HCT116 (cell line): ENCODE results near the gene TMEM243. TPM values are rescaled to one million over a fixed set of nuclear protein-coding genes. Genes with fewer than 3 reads are reported as not detected.

Experiments used
- ATAC-seq: fragments of 200-7000 bp; cut with Tn5 transposase; 2 replicates; pipeline ENCODE4 v1.9.1; 2020; ENCODE audit warnings: mild to moderate bottlenecking, moderate library complexity
- BruUV-seq: library from RNA; stranded (reverse); fragments of 400-500 nt; replicated peaks from 2 replicates; lab custom pipeline; 2021; lab: Mats Ljungman, UMichigan
- CTCF ChIA-PET: fragments of 300-600 bp; sonication (Branson Sonifier 250); formaldehyde crosslinking; loops from one replicate; lab custom pipeline; 2021; ENCODE audit warnings: antibody characterized with exemption; lab: Charles Lee
- POLR2A ChIA-PET: fragments of 300-600, 350-600 bp; sonication (Branson Sonifier 250); formaldehyde crosslinking; loops from one replicate; lab custom pipeline; 2021; ENCODE audit warnings: antibody characterized with exemption; lab: Charles Lee
- RAD21 ChIA-PET, 2 experiments: fragments of 300-600 bp; sonication (Branson Sonifier 250); formaldehyde crosslinking; loops; one replicate each; lab custom pipeline; 2023; ENCODE audit warnings: low total read pairs in 2 of 2; ENCODE audit not compliant: uncharacterized antibody in 2 of 2, unreplicated experiment in 2 of 2, low non-redundant PET in 1 of 2; lab: Charles Lee
- DNase-seq: peaks from one replicate; pipeline ENCODE4 v3.0.0-alpha.2; 2010; ENCODE audit warnings: low read depth, low spot score
- H2AFZ ChIP-seq: fragments of 200-600 bp; shearing (Covaris generic), sonication (generic); 2 replicates; pipeline ENCODE4 v1.6.1; 2017; ENCODE audit warnings: low read depth, mixed run types, mixed read lengths, antibody characterized with exemption, low read length; ENCODE audit not compliant: poor library complexity, severe bottlenecking
- H3K27ac ChIP-seq: 2 replicates; pipeline ENCODE4 v1.5.1; 2012; ENCODE audit warnings: low read depth, low read length
- H3K27me3 ChIP-seq: fragments of 200-600 bp; sonication (generic); 2 replicates; pipeline ENCODE4 v1.6.1; 2016; ENCODE audit warnings: mixed run types, low read length, mixed read lengths; ENCODE audit not compliant: insufficient read depth
- H3K36me3 ChIP-seq, 2 experiments: fragments of 200-500 bp in 1 of 2; fragments of 200-600 bp in 1 of 2; sonication (Bioruptor generic) in 1 of 2; sonication (generic) in 1 of 2; 2 replicates each; pipeline versions ENCODE4 v1.5.1 to v1.6.1; 2014 to 2016; ENCODE audit warnings: low read length in 2 of 2, inconsistent platforms in 1 of 2, mixed read lengths in 1 of 2, mixed run types in 1 of 2; ENCODE audit not compliant: insufficient read depth in 2 of 2, control insufficient read depth in 1 of 2
- H3K4me1 ChIP-seq, 2 experiments: fragments of 200-600 bp in 1 of 2; sonication (generic) in 1 of 2; 2 replicates each; pipeline versions ENCODE4 v1.5.1 to v1.6.1; 2012 to 2017; ENCODE audit warnings: low read length in 2 of 2, inconsistent platforms in 1 of 2, mild to moderate bottlenecking in 1 of 2, mixed read lengths in 1 of 2, mixed run types in 1 of 2, moderate library complexity in 1 of 2; ENCODE audit not compliant: insufficient read depth in 2 of 2, control insufficient read depth in 1 of 2
- H3K4me2 ChIP-seq: fragments of 200-600 bp; sonication (generic); 2 replicates; pipeline ENCODE4 v1.6.1; 2017; ENCODE audit warnings: mixed run types, low read length, mixed read lengths
- H3K4me3 ChIP-seq, 2 experiments: fragments of 200-600 bp in 1 of 2; sonication (generic) in 1 of 2; replicated peaks in 1 of 2; 2 replicates each; pipeline ENCODE4 v1.5.1; 2011 to 2016; ENCODE audit warnings: low read length in 2 of 2, control low read depth in 1 of 2, low read depth in 1 of 2, mild to moderate bottlenecking in 1 of 2, mixed read lengths in 1 of 2, mixed run types in 1 of 2
- H3K79me2 ChIP-seq: fragments of 200-600 bp; sonication (generic); 2 replicates; pipeline ENCODE4 v1.6.1; 2017; ENCODE audit warnings: mild to moderate bottlenecking, mixed run types, low read length, moderate library complexity, mixed read lengths; ENCODE audit not compliant: insufficient read depth
- H3K9ac ChIP-seq: fragments of 200-600 bp; sonication (generic); 2 replicates; pipeline ENCODE4 v1.6.1; 2016; ENCODE audit warnings: low read length, mixed read lengths
- H3K9me2 ChIP-seq: fragments of 200-600 bp; sonication (generic), shearing (Covaris generic); 2 replicates; pipeline ENCODE4 v1.6.1; 2017; ENCODE audit warnings: mixed run types, mild to moderate bottlenecking, moderate library complexity; ENCODE audit not compliant: insufficient read depth
- H3K9me3 ChIP-seq, 2 experiments: fragments of 200-500 bp in 1 of 2; fragments of 200-600 bp in 1 of 2; sonication (Bioruptor generic) in 1 of 2; sonication (generic) in 1 of 2; 2 replicates each; pipeline ENCODE4 v1.6.1; 2014 to 2017; ENCODE audit warnings: low read length in 2 of 2, mixed read lengths in 2 of 2, inconsistent platforms in 1 of 2, low read depth in 1 of 2, mild to moderate bottlenecking in 1 of 2, mixed run types in 1 of 2, moderate library complexity in 1 of 2; ENCODE audit not compliant: control insufficient read depth in 1 of 2, insufficient read depth in 1 of 2
- H4K20me1 ChIP-seq: fragments of 200-600 bp; sonication (generic), shearing (Covaris generic); 2 replicates; pipeline ENCODE4 v1.6.1; 2017; ENCODE audit warnings: mixed run types, mild to moderate bottlenecking, moderate library complexity; ENCODE audit not compliant: insufficient read depth
- CBX3 ChIP-seq: IDR thresholded peaks from 2 replicates; pipeline ENCODE4 v1.6.1; 2012; ENCODE audit warnings: low read depth
- CEBPB ChIP-seq: IDR thresholded peaks from 2 replicates; pipeline ENCODE4 v1.6.1; 2012; ENCODE audit warnings: low read depth
- EZH2phosphoT487 ChIP-seq: fragments of 200-600 bp; IDR thresholded peaks from 2 replicates; pipeline ENCODE4 v1.6.1; 2018; ENCODE audit warnings: antibody characterized with exemption, borderline replicate concordance
- JUND ChIP-seq: IDR thresholded peaks from 2 replicates; pipeline ENCODE4 v1.6.1; 2012
- SIN3A ChIP-seq: IDR thresholded peaks from 2 replicates; pipeline ENCODE4 v1.6.1; 2012; ENCODE audit warnings: low read depth
- SRF ChIP-seq: IDR thresholded peaks from 2 replicates; pipeline ENCODE4 v1.6.1; 2012; ENCODE audit warnings: low read depth
- ZFX ChIP-seq: fragments of 450-650 bp; IDR thresholded peaks from 2 replicates; pipeline ENCODE4 v1.6.1; 2017
- ZNF274 ChIP-seq: fragments of 200-500 bp; sonication (Bioruptor generic); IDR thresholded peaks from 2 replicates; pipeline ENCODE4 v1.6.1; 2014; ENCODE audit warnings: mild to moderate bottlenecking, low read depth, low read length, inconsistent platforms
- intact Hi-C: fragments of 100-400 bp; cut with micrococcal nuclease; formaldehyde crosslinking; loops from 2 replicates; pipeline ENCODE4 v1.10.0; 2022
- total RNA-seq: library from RNA; stranded (reverse); gene quantifications from one replicate; pipeline ENCODE4 v1.2.1, GENCODE V29; 2021; ENCODE audit not compliant: unreplicated experiment
- TF ChIP-seq, protein P1 (sequence below): IDR thresholded peaks from 2 replicates; pipeline ENCODE4 v1.6.1; 2012
- TF ChIP-seq, protein P2 (sequence below): IDR thresholded peaks from 2 replicates; pipeline ENCODE4 v1.6.1; 2011; ENCODE audit warnings: mild to moderate bottlenecking, low read length, moderate library complexity; ENCODE audit not compliant: insufficient replicate concordance; ENCODE audit errors: extremely low read depth

The TMEM243 gene
- total RNA-seq, 1 experiment from 2014 or later = 23.3 TPM

DNA sequence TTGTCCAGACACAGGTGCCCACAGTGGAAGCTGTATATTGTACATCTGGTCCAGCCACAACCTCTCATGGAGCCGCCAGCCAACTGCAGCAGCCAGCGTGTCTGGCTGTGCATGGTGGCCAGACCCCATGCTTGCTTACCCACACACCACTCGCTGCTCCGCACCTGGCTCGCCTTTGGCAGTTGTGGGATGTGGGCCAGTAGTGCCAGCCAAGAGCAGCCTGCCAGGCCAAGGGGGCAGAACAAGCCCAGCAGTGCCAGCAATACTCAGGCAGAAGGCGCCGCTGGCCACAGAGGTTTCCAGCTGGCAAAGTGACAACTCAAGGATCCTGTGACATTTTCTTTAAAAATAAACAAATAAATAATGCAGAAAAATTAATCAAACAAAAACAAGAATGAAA, 11.7 kb upstream of the TMEM243 start:
- H3K27ac ChIP-seq = no peak overlapping the region
- intact Hi-C loops = loop anchor here (10.0 kb wide), 1 partner anchor 196 kb away; no protein-coding TSS in a partner anchor
- no TSS peak for BruUV-seq
- no peaks in the 10 kb centered on the region for H4K20me1 ChIP-seq
- ChIA-PET POLR2A (no interaction called here), CTCF (interaction anchor here (0.7 kb wide), 1 partner anchor 11 kb away, joined by 4 read pairs; the partner anchor contains the start of gene TMEM243), RAD21 (no interaction called here)
- no peaks in the 10 kb centered on the region for H3K36me3 ChIP-seq
- ATAC-seq (no peak), DNase-seq (no peak)
- H3K9me3 ChIP-seq = no peaks in the 10 kb centered on the region
- no peak overlapping the region for H2AFZ ChIP-seq
- H3K4me2 ChIP-seq = no peak overlapping the region
- H3K9ac ChIP-seq = no peak overlapping the region
- H3K4me3 ChIP-seq = no peak overlapping the region
- H3K4me1 ChIP-seq = no peaks in the 10 kb centered on the region
- no peaks in the 10 kb centered on the region for H3K27me3 ChIP-seq
- TF ChIP-seq, protein P1, sequence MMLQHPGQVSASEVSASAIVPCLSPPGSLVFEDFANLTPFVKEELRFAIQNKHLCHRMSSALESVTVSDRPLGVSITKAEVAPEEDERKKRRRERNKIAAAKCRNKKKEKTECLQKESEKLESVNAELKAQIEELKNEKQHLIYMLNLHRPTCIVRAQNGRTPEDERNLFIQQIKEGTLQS = no peak
- no peak for TF ChIP-seq ZFX
- TF ChIP-seq CBX3 = no peak
- H3K79me2 ChIP-seq = no peaks in the 10 kb centered on the region
- no peaks in the 10 kb centered on the region for H3K9me2 ChIP-seq

DNA sequence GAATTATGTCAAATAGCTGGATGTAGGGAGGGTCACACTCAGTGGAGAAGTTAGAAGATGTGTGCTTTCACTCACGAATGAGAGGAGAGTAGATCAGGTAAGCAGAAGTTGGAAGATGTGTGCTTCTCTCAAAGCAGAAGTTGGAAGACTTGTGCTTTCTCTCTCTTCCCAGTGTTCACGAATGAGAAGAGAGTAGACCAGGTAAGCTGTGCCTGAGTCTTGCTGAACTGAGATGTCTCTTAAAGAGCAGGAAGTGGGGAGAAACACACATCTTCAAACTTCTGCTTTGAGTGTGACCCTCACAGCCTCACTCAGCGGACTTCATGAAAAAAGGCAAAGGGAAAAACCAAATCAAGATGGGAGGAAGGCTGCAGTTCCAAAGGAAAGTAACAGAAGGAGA, 7.0 kb upstream of the TMEM243 start:
- POLR2A ChIA-PET = no interaction called here

More for the DNA sequence above, 7.0 kb upstream of the TMEM243 start:
- H3K4me2 ChIP-seq = no peak overlapping the region
- ATAC-seq = no peak
- H4K20me1 ChIP-seq = no peaks in the 10 kb centered on the region
- intact Hi-C loops = no loop called here
- no peaks in the 10 kb centered on the region for H3K36me3 ChIP-seq
- BruUV-seq = no TSS peak
- no peaks in the 10 kb centered on the region for H3K27me3 ChIP-seq
- H3K4me3 ChIP-seq = no peak overlapping the region
- TF ChIP-seq CEBPB = no peak
- TF ChIP-seq, protein P2, sequence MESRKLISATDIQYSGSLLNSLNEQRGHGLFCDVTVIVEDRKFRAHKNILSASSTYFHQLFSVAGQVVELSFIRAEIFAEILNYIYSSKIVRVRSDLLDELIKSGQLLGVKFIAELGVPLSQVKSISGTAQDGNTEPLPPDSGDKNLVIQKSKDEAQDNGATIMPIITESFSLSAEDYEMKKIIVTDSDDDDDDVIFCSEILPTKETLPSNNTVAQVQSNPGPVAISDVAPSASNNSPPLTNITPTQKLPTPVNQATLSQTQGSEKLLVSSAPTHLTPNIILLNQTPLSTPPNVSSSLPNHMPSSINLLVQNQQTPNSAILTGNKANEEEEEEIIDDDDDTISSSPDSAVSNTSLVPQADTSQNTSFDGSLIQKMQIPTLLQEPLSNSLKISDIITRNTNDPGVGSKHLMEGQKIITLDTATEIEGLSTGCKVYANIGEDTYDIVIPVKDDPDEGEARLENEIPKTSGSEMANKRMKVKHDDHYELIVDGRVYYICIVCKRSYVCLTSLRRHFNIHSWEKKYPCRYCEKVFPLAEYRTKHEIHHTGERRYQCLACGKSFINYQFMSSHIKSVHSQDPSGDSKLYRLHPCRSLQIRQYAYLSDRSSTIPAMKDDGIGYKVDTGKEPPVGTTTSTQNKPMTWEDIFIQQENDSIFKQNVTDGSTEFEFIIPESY = no peak
- no peak for TF ChIP-seq SIN3A
- TF ChIP-seq EZH2phosphoT487 = no peak
- TF ChIP-seq JUND = no peak
- TF ChIP-seq SRF = no peak
- no peak for TF ChIP-seq ZNF274
- H3K79me2 ChIP-seq = no peaks in the 10 kb centered on the region
- H3K9ac ChIP-seq = no peak overlapping the region
- DNase-seq = no peak
- no peaks in the 10 kb centered on the region for H3K9me3 ChIP-seq
- RAD21 ChIA-PET = no interaction called here
- CTCF ChIA-PET = no interaction called here
- no peaks in the 10 kb centered on the region for H3K9me2 ChIP-seq
- no peaks in the 10 kb centered on the region; a peak in 1 of 4 replicates for H3K4me1 ChIP-seq
- H2AFZ ChIP-seq = no peak overlapping the region
- H3K27ac ChIP-seq = no peak overlapping the region
